SIG-M5 treated with dmso at 0.1 percent for 504 hours (cell line): ENCODE results near the gene DDX51.

Experiments used
- DNase-seq: peaks from one replicate; lab custom pipeline; 2025; ENCODE audit not compliant: unreplicated experiment; lab: John Stamatoyannopoulos, UW

The DDX51 gene

GRCh38 chr12:132167611-132168310 lies 23.6 kb upstream of the DDX51 start:
- no peak for DNase-seq

DNA sequence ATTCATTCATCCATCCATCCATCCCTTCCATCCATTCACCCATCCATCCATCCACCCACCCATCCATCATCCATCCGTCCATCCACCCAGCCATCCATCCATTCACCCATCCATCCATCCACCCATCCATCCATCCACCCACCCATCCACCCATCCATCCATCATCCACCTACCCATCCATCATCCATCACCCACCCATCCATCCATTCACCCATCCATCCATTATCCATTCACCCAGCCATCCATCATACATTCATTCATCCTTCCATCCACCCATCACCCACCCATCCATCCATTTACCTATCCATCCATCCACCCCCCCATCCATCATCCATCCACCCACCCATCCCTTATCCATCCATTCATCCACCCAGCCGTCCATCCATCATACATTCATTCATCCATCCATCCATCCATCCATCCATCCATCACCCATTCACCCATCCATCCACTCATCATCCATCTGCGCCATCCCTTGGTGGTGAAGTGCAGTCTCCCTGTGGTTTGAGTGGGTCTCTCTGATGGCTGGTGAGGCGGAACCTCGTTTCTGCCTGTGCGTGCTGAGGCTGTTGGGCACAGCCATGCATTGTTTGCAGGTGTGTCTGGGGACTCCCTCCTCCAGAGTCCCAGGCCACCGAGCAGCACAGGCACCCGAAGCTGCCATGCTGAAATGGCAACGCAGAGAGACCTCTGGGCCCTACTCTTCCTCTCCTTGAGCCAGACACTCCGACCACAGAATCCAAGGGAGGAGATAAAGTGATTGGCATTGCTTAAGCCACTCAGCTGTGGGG lies 22.9 kb upstream of the DDX51 start:
- no peak for DNase-seq

DNA sequence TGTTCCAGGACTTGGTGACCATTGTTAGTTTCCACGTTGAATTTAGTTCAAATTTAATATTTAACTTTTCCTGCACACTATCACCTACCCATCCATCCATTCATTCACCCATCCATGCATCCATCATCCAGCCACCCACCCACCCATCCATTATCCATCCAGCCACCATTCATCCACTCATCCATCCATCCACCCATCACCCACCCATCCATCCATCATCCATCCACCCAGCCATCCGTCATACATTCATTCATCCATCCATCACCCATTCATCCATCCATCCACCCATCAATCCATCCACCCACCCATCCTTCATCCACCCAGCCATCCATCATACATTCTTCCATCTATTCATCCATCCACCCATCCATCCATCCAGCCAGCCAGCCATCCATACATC lies 22.0 kb upstream of the DDX51 start:
- DNase-seq, result no peak

DNA sequence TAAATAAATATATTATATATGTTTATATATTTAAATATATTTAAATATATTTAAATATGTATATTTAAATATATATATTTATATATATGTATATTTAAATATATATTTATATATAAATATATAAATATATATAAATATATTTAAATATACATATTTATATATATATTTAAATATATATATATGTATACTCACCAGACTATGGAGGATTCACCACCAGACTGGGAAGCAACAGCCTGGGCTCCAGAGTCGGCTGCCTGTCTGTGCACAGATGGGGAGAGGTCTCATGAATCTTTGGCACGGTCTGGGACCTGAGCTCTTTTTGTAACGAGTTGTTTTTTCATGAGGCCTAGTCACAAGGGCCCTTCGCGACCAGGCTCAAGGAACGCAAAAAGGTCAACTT lies 21.5 kb upstream of the DDX51 start:
- DNase-seq, result no peak

DNA sequence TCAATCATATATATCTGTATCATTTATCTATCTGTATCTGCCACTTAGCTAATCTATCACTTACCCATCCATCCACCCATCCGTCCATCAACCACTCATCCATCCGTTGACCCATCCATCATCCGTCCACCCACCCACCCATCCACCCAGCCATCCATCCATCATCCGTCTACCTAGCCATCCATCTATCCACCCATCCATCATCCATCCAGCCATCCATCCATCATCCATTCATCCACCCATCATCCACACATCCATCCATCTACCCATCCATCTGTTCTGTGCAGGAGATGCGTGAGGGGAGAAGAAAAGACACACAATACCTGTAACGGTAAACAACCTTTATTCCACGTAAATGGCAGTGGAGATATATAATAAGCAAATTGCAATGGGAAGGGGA lies 20.3 kb upstream of the DDX51 start:
- DNase-seq, result no peak

GRCh38 chr12:132163911-132164288 lies 19.8 kb upstream of the DDX51 start:
- no peak for DNase-seq

GRCh38 chr12:132163041-132163910 lies 19.2 kb upstream of the DDX51 start:
- no peak for DNase-seq

GRCh38 chr12:132162508-132163031 lies 18.5 kb upstream of the DDX51 start:
- DNase-seq, result peak; percentile 73

GRCh38 chr12:132161796-132162507 lies 17.8 kb upstream of the DDX51 start:
- DNase-seq, result no peak

GRCh38 chr12:132161036-132161781 lies 17.1 kb upstream of the DDX51 start:
- DNase-seq, result no peak

- DNase-seq, result no peak
Measured at GRCh38 chr12:132160601-132161035, 16.5 kb upstream of the DDX51 start.

GRCh38 chr12:132160016-132160415 lies 15.9 kb upstream of the DDX51 start:
- DNase-seq, result no peak

DNA sequence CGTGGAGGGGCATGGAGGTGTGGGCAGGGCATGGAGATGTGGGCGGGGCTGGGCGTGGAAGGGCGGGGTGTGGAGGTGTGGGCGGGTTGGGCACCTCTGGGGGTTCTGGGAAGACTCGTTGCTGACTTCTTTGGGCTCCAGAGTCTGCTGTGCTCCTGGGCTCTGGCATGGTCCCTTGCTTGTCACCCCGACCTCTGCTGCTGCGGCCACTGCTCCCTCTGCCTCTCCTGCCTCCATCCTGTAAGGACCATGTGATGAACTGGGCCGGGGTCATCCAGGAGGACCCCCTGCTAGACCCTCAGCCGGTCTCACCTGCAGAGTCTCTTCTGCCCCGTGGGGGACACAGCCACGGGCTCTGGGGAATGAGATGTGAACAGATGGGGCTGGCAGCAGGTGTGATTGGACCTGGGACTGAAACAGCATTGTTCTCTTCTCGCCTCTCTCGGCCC lies 15.5 kb upstream of the DDX51 start:
- no peak for DNase-seq

DNA sequence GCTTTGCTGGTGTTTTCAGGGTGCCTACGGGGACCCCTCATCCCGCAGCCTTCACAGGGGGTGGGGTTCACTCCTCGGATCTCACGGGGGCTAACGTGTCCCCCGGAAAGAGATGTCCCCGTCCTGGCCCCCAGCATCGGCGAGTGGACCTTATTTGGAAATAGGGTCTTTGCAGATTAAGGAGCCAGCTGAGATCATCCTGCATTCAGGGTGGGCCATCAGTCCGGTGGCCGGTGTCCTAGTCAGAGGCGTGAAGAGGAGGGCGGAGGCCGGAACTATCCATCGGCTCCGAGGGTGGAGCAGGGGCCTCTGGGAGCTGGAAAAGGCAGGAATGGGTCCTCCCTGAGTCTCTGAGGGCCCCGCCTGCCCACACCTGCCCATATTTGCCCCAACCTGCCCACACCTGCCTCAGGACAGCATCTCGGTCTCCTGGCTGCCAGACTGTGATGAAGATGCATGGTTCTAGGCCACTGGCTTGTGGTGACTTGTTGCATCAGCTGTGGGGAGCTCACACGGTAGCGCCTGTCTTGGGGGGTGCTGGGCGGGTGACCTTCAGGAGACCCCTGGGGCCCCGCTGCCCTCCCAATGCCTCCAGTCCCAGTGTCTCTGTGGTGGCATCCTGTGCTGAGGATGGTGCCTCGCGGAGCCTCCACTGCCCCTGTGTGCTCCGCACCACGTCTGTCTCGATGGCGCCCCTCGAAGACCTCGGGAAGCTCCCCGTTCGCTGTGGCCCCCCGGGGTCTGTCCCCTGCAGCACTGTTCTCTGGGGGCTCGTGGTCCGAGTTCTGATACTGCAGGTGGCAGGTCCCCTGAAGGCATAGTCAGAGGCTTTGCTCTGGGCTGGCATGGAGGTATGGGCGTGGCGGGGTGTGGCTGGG lies 14.8 kb upstream of the DDX51 start:
- no peak for DNase-seq

GRCh38 chr12:132157733-132158409 lies 13.8 kb upstream of the DDX51 start:
- DNase-seq, result no peak

DNA sequence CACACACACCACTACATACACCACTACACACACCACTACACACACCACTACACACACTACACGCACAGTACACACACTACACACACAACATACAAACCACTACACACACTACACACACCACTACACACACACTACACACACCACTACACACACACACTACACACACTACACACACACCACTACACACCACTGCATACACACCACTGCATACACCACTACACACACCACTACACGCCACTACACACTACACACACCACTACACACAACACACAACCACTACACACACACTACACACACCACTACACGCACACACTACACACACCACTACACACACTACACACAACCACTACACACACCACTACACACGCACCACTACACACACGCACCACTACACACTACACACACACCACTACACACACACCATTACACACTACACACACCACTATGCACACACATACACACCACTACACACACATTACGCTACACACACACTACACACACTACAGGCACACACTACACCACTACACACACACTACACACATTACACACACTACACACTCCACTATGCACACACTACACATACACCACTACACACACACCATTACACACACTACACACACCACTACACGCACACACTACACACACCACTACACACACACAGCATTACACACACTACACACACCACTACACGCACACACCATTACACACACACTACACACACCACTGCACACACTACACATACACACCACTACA lies 12.6 kb upstream of the DDX51 start:
- DNase-seq, result no peak

GRCh38 chr12:132155771-132156572 lies 11.9 kb upstream of the DDX51 start:
- DNase-seq, result no peak
